Kidney epithelial cell (primary cell): ENCODE measurements around the gene TRIM31. TPM values are rescaled to one million over a fixed set of nuclear protein-coding genes. Genes with fewer than 3 reads are reported as not detected.

ENCODE experiments used
- DNase-seq: peaks from one replicate; pipeline ENCODE4 v3.0.0-alpha.2; 2010; ENCODE audit warnings: low read depth
- H3K27me3 ChIP-seq: 2 replicates; pipeline ENCODE4 v1.6.0; 2011; ENCODE audit warnings: low read length; ENCODE audit not compliant: control insufficient read depth, insufficient read depth
- H3K36me3 ChIP-seq: 2 replicates; pipeline ENCODE4 v1.5.1; 2011; ENCODE audit warnings: low read length; ENCODE audit not compliant: control insufficient read depth, insufficient read depth
- H3K4me3 ChIP-seq: 2 replicates; pipeline ENCODE4 v1.5.1; 2011; ENCODE audit warnings: low read depth, mild to moderate bottlenecking, control low read depth, low read length
- total RNA-seq: library from RNA; depleted of rRNA; stranded (reverse); fragments of >200 nt; gene quantifications from 2 replicates; pipeline ENCODE4 v1.2.3, GENCODE V29; 2015
- TF ChIP-seq, protein P1 (sequence below): IDR thresholded peaks from 2 replicates; pipeline ENCODE4 v1.5.1; 2011; ENCODE audit warnings: mild to moderate bottlenecking, moderate library complexity, low read length, control low read depth, inconsistent platforms; ENCODE audit not compliant: insufficient read depth, poor library complexity, severe bottlenecking

Gene TRIM31
- total RNA-seq, 1 donor from 2014 or later = not detected

GRCh38 chr6:30063315-30063714 is 49.6 kb downstream of the TRIM31 start:
- TF ChIP-seq, protein P1, sequence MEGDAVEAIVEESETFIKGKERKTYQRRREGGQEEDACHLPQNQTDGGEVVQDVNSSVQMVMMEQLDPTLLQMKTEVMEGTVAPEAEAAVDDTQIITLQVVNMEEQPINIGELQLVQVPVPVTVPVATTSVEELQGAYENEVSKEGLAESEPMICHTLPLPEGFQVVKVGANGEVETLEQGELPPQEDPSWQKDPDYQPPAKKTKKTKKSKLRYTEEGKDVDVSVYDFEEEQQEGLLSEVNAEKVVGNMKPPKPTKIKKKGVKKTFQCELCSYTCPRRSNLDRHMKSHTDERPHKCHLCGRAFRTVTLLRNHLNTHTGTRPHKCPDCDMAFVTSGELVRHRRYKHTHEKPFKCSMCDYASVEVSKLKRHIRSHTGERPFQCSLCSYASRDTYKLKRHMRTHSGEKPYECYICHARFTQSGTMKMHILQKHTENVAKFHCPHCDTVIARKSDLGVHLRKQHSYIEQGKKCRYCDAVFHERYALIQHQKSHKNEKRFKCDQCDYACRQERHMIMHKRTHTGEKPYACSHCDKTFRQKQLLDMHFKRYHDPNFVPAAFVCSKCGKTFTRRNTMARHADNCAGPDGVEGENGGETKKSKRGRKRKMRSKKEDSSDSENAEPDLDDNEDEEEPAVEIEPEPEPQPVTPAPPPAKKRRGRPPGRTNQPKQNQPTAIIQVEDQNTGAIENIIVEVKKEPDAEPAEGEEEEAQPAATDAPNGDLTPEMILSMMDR = no peak

DNA sequence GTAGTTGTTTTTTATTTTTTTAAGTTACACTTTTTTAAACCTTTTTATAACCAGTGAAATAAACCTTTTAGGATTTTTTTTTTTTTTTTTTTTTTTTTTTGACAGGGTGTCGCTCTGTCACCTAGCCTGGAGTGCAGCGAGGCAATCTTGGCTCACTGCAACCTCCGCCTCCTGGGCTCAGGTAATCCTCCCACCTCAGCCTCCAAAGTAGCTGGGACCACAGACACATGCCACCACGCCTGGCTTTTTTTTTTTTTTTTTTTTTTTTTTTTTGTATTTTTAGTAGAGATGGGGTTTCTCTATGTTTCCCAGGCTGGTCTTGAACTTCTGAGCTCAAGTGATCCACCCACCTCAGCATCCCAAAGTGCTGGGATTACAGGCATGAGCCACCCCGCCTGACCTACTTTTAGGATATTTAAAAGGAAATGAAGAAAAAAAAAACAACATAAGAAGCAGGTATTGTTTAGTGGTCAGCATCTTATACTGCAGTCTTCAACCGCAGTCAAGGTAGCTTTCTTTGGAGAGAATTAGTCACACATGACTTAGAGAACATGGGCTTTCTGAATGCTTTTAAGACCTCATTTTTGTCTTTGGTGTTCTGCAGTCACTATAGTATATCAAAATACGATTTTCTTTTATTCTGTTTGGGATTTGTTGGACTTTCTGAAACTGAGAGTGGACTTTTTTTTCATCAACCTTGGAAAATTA is 50.3 kb downstream of the TRIM31 start:
- DNase-seq = no peak
- no peak overlapping the region for H3K4me3 ChIP-seq
- TF ChIP-seq, protein P1 = no peak

More at GRCh38 chr6:30063315-30063714, 49.6 kb downstream of the TRIM31 start:
- H3K36me3 ChIP-seq = no peaks in the 10 kb centered on the region
- H3K4me3 ChIP-seq = no peak overlapping the region
- H3K27me3 ChIP-seq = no peaks in the 10 kb centered on the region
- no peak for DNase-seq

GRCh38 chr6:30061858-30062458 is 50.9 kb downstream of the TRIM31 start:
- no peak for DNase-seq
- Histone ChIP-seq H3K27me3 (no peaks in the 10 kb centered on the region), H3K36me3 (no peaks in the 10 kb centered on the region), H3K4me3 (peak overlapping the region; percentile 82)
- TF ChIP-seq, protein P1 = no peak

More for the DNA sequence above, 50.3 kb downstream of the TRIM31 start:
- no peaks in the 10 kb centered on the region for H3K27me3 ChIP-seq
- no peaks in the 10 kb centered on the region for H3K36me3 ChIP-seq

GRCh38 chr6:30061092-30061857 is 51.6 kb downstream of the TRIM31 start, which contains the start of gene POLR1H:
POLR1H (plus strand) TSS chr6:30061265; CDS start chr6:30061525, 260 bp downstream.
- H3K4me3 ChIP-seq = peak within 1 kb of the TSS; percentile 82
- H3K36me3 ChIP-seq = no peaks in the 10 kb centered on the region
- DNase-seq = peak; percentile 82
- TF ChIP-seq, protein P1 = no peak
- no peaks in the 10 kb centered on the region for H3K27me3 ChIP-seq

DNA sequence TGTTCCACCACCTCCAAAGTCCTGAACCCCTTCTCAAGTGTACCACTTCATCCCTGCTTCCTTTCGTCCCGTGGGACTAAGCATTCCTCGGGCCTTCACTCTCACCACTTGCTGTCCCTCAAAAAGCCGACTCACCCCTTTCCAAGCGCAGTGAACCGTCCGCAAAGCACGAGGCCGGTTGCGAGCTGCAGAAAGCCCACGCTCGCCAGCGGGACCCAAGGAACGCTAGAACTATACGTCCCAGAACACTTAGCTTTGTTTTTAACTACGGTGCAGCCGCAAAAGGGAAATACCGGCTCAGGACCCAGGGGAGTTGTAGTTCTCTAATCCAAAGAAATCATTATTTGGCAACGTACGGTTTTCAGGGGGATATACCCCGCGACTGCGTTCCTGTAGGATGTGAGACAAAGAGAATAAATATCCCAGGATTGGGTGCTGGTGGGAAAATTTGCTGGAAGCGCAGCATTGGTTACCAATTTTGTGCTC is 52.2 kb downstream of the TRIM31 start:
- Histone ChIP-seq H3K36me3 (no peaks in the 10 kb centered on the region), H3K4me3 (peak overlapping the region; percentile 82), H3K27me3 (no peaks in the 10 kb centered on the region)
- TF ChIP-seq, protein P1 = no peak
- DNase-seq = no peak
